DOHH2 (cell line): ENCODE measurements around the gene CACNA1E.

Source experiments
- H3F3A ChIP-seq: fragments of 200-600 bp; sonication (generic), shearing (Covaris generic); 2 replicates; pipeline ENCODE4 v1.6.0; 2016; ENCODE audit warnings: antibody characterized with exemption, mild to moderate bottlenecking; ENCODE audit not compliant: control insufficient read depth, insufficient read depth
- H3K27ac ChIP-seq: fragments of 200-600 bp; sonication (generic); 2 replicates; pipeline ENCODE4 v1.5.1; 2014; ENCODE audit warnings: low read depth, mild to moderate bottlenecking, low read length, moderate library complexity
- H3K27me3 ChIP-seq: fragments of 200-600 bp; sonication (generic); 2 replicates; pipeline ENCODE4 v1.6.1; 2014; ENCODE audit warnings: mild to moderate bottlenecking, low read length, mixed read lengths; ENCODE audit not compliant: control insufficient read depth
- H3K36me3 ChIP-seq: fragments of 200-600 bp; sonication (generic); 2 replicates; pipeline ENCODE4 v1.6.1; 2014; ENCODE audit warnings: mild to moderate bottlenecking, low read length, moderate library complexity, mixed read lengths; ENCODE audit not compliant: control insufficient read depth
- H3K4me1 ChIP-seq: fragments of 200-600 bp; sonication (generic); 2 replicates; pipeline ENCODE4 v1.6.1; 2014; ENCODE audit warnings: mild to moderate bottlenecking, low read length, mixed read lengths; ENCODE audit not compliant: control insufficient read depth
- H3K4me2 ChIP-seq: fragments of 200-600 bp; sonication (generic); 2 replicates; pipeline ENCODE4 v1.6.0; 2014; ENCODE audit warnings: mild to moderate bottlenecking, low read length, moderate library complexity
- H3K4me3 ChIP-seq: fragments of 200-600 bp; sonication (generic); 2 replicates; pipeline ENCODE4 v1.5.1; 2014; ENCODE audit warnings: mild to moderate bottlenecking, low read length, mixed read lengths
- H3K79me2 ChIP-seq: fragments of 200-600 bp; sonication (generic); 2 replicates; pipeline ENCODE4 v1.6.1; 2014; ENCODE audit warnings: mild to moderate bottlenecking, low read length, mixed read lengths; ENCODE audit not compliant: control insufficient read depth
- H3K9me2 ChIP-seq: fragments of 200-600 bp; sonication (generic); replicated peaks from 2 replicates; pipeline ENCODE4 v1.6.1; 2014; ENCODE audit warnings: mild to moderate bottlenecking, low read length, mixed read lengths; ENCODE audit not compliant: control insufficient read depth
- H3K9me3 ChIP-seq: fragments of 200-600 bp; sonication (generic); 2 replicates; pipeline ENCODE4 v1.6.1; 2014; ENCODE audit warnings: antibody characterized with exemption, low read length, mixed read lengths; ENCODE audit not compliant: control insufficient read depth, insufficient read depth
- H4K20me1 ChIP-seq: fragments of 200-600 bp; sonication (generic); 2 replicates; pipeline ENCODE4 v1.6.0; 2014; ENCODE audit warnings: low read depth, mild to moderate bottlenecking, antibody characterized with exemption, low read length, moderate library complexity; ENCODE audit not compliant: control insufficient read depth, insufficient read depth
- EZH2phosphoT487 ChIP-seq: fragments of 200-600 bp; sonication (generic); IDR thresholded peaks from 2 replicates; pipeline ENCODE4 v1.6.1; 2017; ENCODE audit warnings: borderline replicate concordance, mild to moderate bottlenecking, antibody characterized with exemption, low read length, moderate library complexity, mixed read lengths
- TF ChIP-seq, protein P1 (sequence below): fragments of 200-600 bp; sonication (generic); IDR thresholded peaks from one replicate; pipeline ENCODE4 v1.5.1; 2014; ENCODE audit warnings: antibody characterized with exemption, mild to moderate bottlenecking, low read depth, low read length; ENCODE audit not compliant: poor library complexity, severe bottlenecking

CACNA1E gene

DNA sequence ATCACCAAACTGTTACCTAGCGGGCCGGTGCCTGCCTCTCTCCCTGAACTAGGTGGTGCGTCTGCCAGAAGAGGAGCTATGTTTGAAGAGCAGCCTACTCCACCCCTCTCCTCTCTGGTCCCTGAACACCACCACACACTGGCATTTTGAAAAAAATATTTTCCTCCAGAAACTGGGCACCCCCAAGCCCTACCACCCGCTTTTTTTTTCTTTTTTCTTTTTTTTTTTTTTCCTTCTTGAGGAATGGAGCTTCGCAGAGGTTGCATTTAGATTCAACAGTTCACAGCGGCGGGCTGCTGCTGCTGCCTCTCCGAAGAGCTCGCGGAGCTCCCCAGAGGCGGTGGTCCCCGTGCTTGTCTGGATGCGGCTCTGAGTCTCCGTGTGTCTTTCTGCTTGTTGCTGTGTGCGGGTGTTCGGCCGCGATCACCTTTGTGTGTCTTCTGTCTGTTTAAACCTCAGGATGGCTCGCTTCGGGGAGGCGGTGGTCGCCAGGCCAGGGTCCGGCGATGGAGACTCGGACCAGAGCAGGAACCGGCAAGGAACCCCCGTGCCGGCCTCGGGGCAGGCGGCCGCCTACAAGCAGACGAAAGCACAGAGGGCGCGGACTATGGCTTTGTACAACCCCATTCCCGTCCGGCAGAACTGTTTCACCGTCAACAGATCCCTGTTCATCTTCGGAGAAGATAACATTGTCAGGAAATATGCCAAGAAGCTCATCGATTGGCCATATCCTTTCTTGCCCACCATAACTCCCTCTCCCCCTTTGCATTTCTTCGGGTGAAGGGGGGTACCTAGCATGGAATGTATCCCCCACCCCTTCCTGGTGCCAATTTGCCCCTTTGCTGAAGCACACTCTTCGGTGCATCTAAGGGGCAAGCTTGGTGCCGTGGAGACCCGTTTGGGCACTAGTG lies at the start of gene CACNA1E:
TSS of gene CACNA1E (plus strand) at position 233 of the 911 bp plus-strand sequence. CDS start at position 461, 228 bp downstream.
- Histone ChIP-seq H4K20me1 (no peaks in the 10 kb centered on the region), H3K9me3 (no peaks in the 10 kb centered on the region), H3K4me3 (no peak within 1 kb of the TSS), H3K79me2 (no peaks in the 10 kb centered on the region), H3K9me2 (no peaks in the 10 kb centered on the region), H3K4me1 (no peaks in the 10 kb centered on the region), H3F3A (no peaks in the 10 kb centered on the region), H3K27me3 (peaks cover 37% of the 10 kb centered on the region), H3K4me2 (no peak within 1 kb of the TSS), H3K27ac (no peak within 1 kb of the TSS), H3K36me3 (no peaks in the 10 kb centered on the region)
- TF ChIP-seq, protein P1, sequence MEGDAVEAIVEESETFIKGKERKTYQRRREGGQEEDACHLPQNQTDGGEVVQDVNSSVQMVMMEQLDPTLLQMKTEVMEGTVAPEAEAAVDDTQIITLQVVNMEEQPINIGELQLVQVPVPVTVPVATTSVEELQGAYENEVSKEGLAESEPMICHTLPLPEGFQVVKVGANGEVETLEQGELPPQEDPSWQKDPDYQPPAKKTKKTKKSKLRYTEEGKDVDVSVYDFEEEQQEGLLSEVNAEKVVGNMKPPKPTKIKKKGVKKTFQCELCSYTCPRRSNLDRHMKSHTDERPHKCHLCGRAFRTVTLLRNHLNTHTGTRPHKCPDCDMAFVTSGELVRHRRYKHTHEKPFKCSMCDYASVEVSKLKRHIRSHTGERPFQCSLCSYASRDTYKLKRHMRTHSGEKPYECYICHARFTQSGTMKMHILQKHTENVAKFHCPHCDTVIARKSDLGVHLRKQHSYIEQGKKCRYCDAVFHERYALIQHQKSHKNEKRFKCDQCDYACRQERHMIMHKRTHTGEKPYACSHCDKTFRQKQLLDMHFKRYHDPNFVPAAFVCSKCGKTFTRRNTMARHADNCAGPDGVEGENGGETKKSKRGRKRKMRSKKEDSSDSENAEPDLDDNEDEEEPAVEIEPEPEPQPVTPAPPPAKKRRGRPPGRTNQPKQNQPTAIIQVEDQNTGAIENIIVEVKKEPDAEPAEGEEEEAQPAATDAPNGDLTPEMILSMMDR = no peak
- no peak for TF ChIP-seq EZH2phosphoT487

DNA sequence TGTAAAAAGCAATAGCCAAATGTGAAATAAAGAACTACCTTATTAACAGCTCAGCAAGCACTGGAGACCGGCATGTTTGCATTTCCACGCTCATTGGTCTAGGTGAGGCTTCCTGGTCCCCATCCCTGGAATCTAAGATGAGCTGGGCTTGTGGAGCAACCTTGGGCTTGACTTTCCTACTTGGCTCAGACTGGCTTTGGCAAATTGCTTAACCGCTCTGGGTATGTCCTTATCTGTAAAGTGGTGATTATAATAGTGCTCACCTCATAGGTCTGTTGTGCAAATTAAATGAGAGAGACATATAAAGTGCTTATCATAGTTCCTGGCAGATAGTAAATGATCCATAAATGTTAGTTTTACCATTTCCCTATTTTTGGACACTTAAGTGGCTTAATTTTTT lies 49.4 kb upstream of the CACNA1E start:
- H3K4me2 ChIP-seq = no peak overlapping the region
- no peaks in the 10 kb centered on the region for H3K9me2 ChIP-seq
- no peaks in the 10 kb centered on the region for H3K79me2 ChIP-seq
- H3K4me1 ChIP-seq = no peaks in the 10 kb centered on the region
- TF ChIP-seq, protein P1 = no peak
- no peak for TF ChIP-seq EZH2phosphoT487
- no peak overlapping the region for H3K4me3 ChIP-seq
- no peak overlapping the region for H3K27ac ChIP-seq
- no peaks in the 10 kb centered on the region for H4K20me1 ChIP-seq
- H3F3A ChIP-seq = no peaks in the 10 kb centered on the region
- no peaks in the 10 kb centered on the region for H3K9me3 ChIP-seq
- H3K27me3 ChIP-seq = peaks cover 19% of the 10 kb centered on the region
- H3K36me3 ChIP-seq = no peaks in the 10 kb centered on the region

DNA sequence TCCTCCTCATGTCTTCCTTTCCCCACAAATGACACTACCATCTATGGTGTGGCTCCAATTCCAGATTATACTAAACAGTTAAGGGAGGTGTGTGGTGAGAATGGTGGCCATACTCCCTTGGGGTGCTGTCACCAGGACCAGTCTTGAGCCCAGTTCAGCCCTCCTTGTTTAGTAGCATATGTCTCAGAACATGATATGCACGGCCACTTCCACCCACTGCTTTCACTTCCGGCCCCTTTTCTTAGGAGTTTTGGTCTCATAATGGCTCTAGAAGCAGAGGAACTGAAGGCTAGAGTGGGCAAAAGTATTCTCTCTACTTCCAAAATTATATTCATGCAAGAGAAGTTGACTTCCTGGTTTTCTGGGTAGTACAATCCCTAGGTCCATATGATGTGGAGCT lies 45.3 kb upstream of the CACNA1E start:
- Histone ChIP-seq H3K9me2 (no peaks in the 10 kb centered on the region), H3K36me3 (no peaks in the 10 kb centered on the region), H3K79me2 (no peaks in the 10 kb centered on the region), H3K4me1 (no peaks in the 10 kb centered on the region), H3K4me2 (no peak overlapping the region), H3K4me3 (no peak overlapping the region), H3K9me3 (no peaks in the 10 kb centered on the region), H3K27me3 (no peaks in the 10 kb centered on the region), H4K20me1 (no peaks in the 10 kb centered on the region), H3K27ac (no peak overlapping the region), H3F3A (no peaks in the 10 kb centered on the region)
- TF ChIP-seq, protein P1 = no peak
- no peak for TF ChIP-seq EZH2phosphoT487
